HEK293 (cell line): ENCODE measurements around the gene KIAA1328.
"Not testable (repeated sequence)": the region's sequence is repeated elsewhere in the genome, so short reads cannot be mapped to it uniquely, and the experiment has no call there.

Source experiments
- CTCF ChIA-PET: fragments of 350-600 bp; formaldehyde crosslinking; extraction: SDS; loops from one replicate; lab custom pipeline; 2021; ENCODE audit warnings: antibody characterized with exemption; lab: Yijun Ruan, JAX
- POLR2A ChIA-PET: fragments of 300-600 bp; formaldehyde crosslinking; extraction: SDS; loops from one replicate; lab custom pipeline; 2020; ENCODE audit warnings: antibody characterized with exemption, inconsistent platforms; lab: Yijun Ruan, JAX
- H3K27ac ChIP-seq: fragments of 200-500 bp; sonication (Bioruptor generic); 2 replicates; pipeline ENCODE4 v1.5.1; 2014; ENCODE audit warnings: low read depth, low read length, control low read depth, inconsistent platforms; ENCODE audit errors: extremely low read depth
- H3K36me3 ChIP-seq, 2 experiments: fragments of 200-500 bp in 1 of 2; sonication (Bioruptor generic) in 1 of 2; 1 replicate in 1 of 2; 2 replicates in 1 of 2; pipeline ENCODE4 v1.5.1; 2014 to 2017; ENCODE audit warnings: inconsistent platforms in 2 of 2, low read length in 2 of 2; ENCODE audit not compliant: control insufficient read depth in 2 of 2, insufficient read depth in 1 of 2
- H3K4me1 ChIP-seq: fragments of 200-500 bp; sonication (Bioruptor generic); 2 replicates; pipeline ENCODE4 v1.5.1; 2014; ENCODE audit warnings: mild to moderate bottlenecking, low read length, inconsistent platforms; ENCODE audit not compliant: control insufficient read depth, insufficient read depth
- H3K4me3 ChIP-seq: 2 replicates; pipeline ENCODE4 v1.5.1; 2011; ENCODE audit warnings: low read depth, mild to moderate bottlenecking, control low read depth, low read length, moderate library complexity
- H3K9me3 ChIP-seq: fragments of 200-500 bp; sonication (Bioruptor generic); 2 replicates; pipeline ENCODE4 v1.5.1; 2014; ENCODE audit warnings: low read depth, low read length, inconsistent platforms; ENCODE audit not compliant: control insufficient read depth, insufficient read depth
- GLI4 ChIP-seq: fragments of 450-650 bp; formaldehyde crosslinking; IDR thresholded peaks from 2 replicates; pipeline ENCODE4 v1.5.1; 2016; ENCODE audit warnings: missing biosample characterization, missing genetic modification characterization
- KLF16 ChIP-seq: fragments of 450-650 bp; formaldehyde crosslinking; IDR thresholded peaks from 2 replicates; pipeline ENCODE4 v1.5.1; 2017; ENCODE audit warnings: missing biosample characterization, missing genetic modification characterization
- YY1 ChIP-seq: fragments of 450-650 bp; formaldehyde crosslinking; IDR thresholded peaks from 2 replicates; pipeline ENCODE4 v1.5.1; 2018; ENCODE audit warnings: missing biosample characterization, missing genetic modification characterization
- ZBTB7A ChIP-seq: fragments of 450-650 bp; formaldehyde crosslinking; IDR thresholded peaks from 2 replicates; pipeline ENCODE4 v1.5.1; 2016; ENCODE audit warnings: low read depth, missing biosample characterization, missing genetic modification characterization
- ZFHX2 ChIP-seq: fragments of 450-650 bp; formaldehyde crosslinking; conservative IDR thresholded peaks from 2 replicates; pipeline ENCODE4 v1.5.1; 2016; ENCODE audit warnings: missing biosample characterization, missing genetic modification characterization
- ZNF146 ChIP-seq: fragments of 450-650 bp; formaldehyde crosslinking; IDR thresholded peaks from 2 replicates; pipeline ENCODE4 v1.5.1; 2016; ENCODE audit warnings: missing biosample characterization, missing genetic modification characterization
- ZNF324 ChIP-seq: fragments of 450-650 bp; formaldehyde crosslinking; IDR thresholded peaks from 2 replicates; pipeline ENCODE4 v1.5.1; 2016; ENCODE audit warnings: missing biosample characterization, missing genetic modification characterization
- ZNF423 ChIP-seq: fragments of 450-650 bp; formaldehyde crosslinking; IDR thresholded peaks from 2 replicates; pipeline ENCODE4 v1.5.1; 2016; ENCODE audit warnings: missing biosample characterization, missing genetic modification characterization
- ZNF426 ChIP-seq: fragments of 450-650 bp; formaldehyde crosslinking; IDR thresholded peaks from 2 replicates; pipeline ENCODE4 v1.5.1; 2017; ENCODE audit warnings: missing biosample characterization, missing genetic modification characterization, mild to moderate bottlenecking, inconsistent platforms, moderate library complexity
- ZNF48 ChIP-seq: fragments of 450-650 bp; formaldehyde crosslinking; IDR thresholded peaks from 2 replicates; pipeline ENCODE4 v1.5.1; 2016; ENCODE audit warnings: missing biosample characterization, missing genetic modification characterization
- ZNF513 ChIP-seq: fragments of 450-650 bp; IDR thresholded peaks from 2 replicates; pipeline ENCODE4 v1.5.1; 2018; ENCODE audit warnings: missing biosample characterization, missing genetic modification characterization
- ZNF529 ChIP-seq: fragments of 450-650 bp; formaldehyde crosslinking; IDR thresholded peaks from 2 replicates; pipeline ENCODE4 v1.5.1; 2017; ENCODE audit warnings: missing genetic modification characterization, missing biosample characterization; ENCODE audit not compliant: insufficient replicate concordance
- ZNF555 ChIP-seq: fragments of 450-650 bp; formaldehyde crosslinking; conservative IDR thresholded peaks from 2 replicates; pipeline ENCODE4 v1.5.1; 2017; ENCODE audit warnings: missing biosample characterization, mild to moderate bottlenecking, missing genetic modification characterization, inconsistent platforms
- ZNF561 ChIP-seq: fragments of 450-650 bp; IDR thresholded peaks from 2 replicates; pipeline ENCODE4 v1.5.1; 2018; ENCODE audit warnings: missing biosample characterization, missing genetic modification characterization, borderline replicate concordance
- ZNF610 ChIP-seq: fragments of 450-650 bp; formaldehyde crosslinking; IDR thresholded peaks from 2 replicates; pipeline ENCODE4 v1.5.1; 2016; ENCODE audit warnings: missing biosample characterization, missing genetic modification characterization, borderline replicate concordance
- ZNF654 ChIP-seq: fragments of 450-650 bp; formaldehyde crosslinking; IDR thresholded peaks from 2 replicates; pipeline ENCODE4 v1.5.1; 2016; ENCODE audit warnings: low read depth, missing biosample characterization, missing genetic modification characterization
- ZNF677 ChIP-seq: fragments of 450-650 bp; IDR thresholded peaks from 2 replicates; pipeline ENCODE4 v1.5.0; 2018; ENCODE audit warnings: missing biosample characterization, mild to moderate bottlenecking, missing genetic modification characterization, moderate library complexity
- ZNF747 ChIP-seq: fragments of 450-650 bp; formaldehyde crosslinking; IDR thresholded peaks from 2 replicates; pipeline ENCODE4 v1.5.1; 2016; ENCODE audit warnings: missing biosample characterization, missing genetic modification characterization
- ZNF830 ChIP-seq: fragments of 450-650 bp; IDR thresholded peaks from 2 replicates; pipeline ENCODE4 v1.5.0; 2018; ENCODE audit warnings: missing biosample characterization, missing genetic modification characterization, low read depth, mild to moderate bottlenecking, moderate library complexity
- TF ChIP-seq, protein P1 (sequence below): fragments of 450-650 bp; formaldehyde crosslinking; IDR thresholded peaks from 2 replicates; pipeline ENCODE4 v1.5.1; 2016; ENCODE audit warnings: missing biosample characterization, missing genetic modification characterization
- TF ChIP-seq, protein P2 (sequence below): fragments of 450-650 bp; formaldehyde crosslinking; IDR thresholded peaks from 2 replicates; pipeline ENCODE4 v1.5.1; 2016; ENCODE audit warnings: missing biosample characterization, missing genetic modification characterization

Gene KIAA1328

GRCh38 chr18:36909282-36909681 is 80.4 kb downstream of the KIAA1328 start:
- H3K9me3 ChIP-seq, H3K4me1 ChIP-seq, POLR2A ChIA-PET, H3K27ac ChIP-seq, H3K36me3 ChIP-seq, H3K4me3 ChIP-seq, CTCF ChIA-PET: not testable (repeated sequence)
- TF ChIP-seq ZNF146 (tag by site-specific recombination), result peak; percentile 63; the same call in 1 of the 2 replicates

- H3K36me3 ChIP-seq, result no peaks in the 10 kb centered on the region
- no peak overlapping the region for H3K27ac ChIP-seq
- H3K4me1 ChIP-seq, result no peaks in the 10 kb centered on the region
- ChIA-PET POLR2A (no interaction called here), CTCF (no interaction called here)
- H3K9me3 ChIP-seq, result no peaks in the 10 kb centered on the region
- TF ChIP-seq ZNF654 (tag by site-specific recombination), result no peak
- no peak for TF ChIP-seq ZNF48
- no peak for TF ChIP-seq ZNF426 (tag by site-specific recombination)
- TF ChIP-seq ZNF555, result no peak
- TF ChIP-seq YY1 (tag by site-specific recombination), result no peak
- TF ChIP-seq ZNF529 (tag by site-specific recombination), result no peak
- TF ChIP-seq ZNF610 (tag by site-specific recombination), result no peak
- no peak for TF ChIP-seq ZNF324 (tag by site-specific recombination)
- no peak for TF ChIP-seq ZNF513 (tag by site-specific recombination)
- no peak overlapping the region for H3K4me3 ChIP-seq
Measured at GRCh38 chr18:36912887-36913286, 84.0 kb downstream of the KIAA1328 start.

DNA sequence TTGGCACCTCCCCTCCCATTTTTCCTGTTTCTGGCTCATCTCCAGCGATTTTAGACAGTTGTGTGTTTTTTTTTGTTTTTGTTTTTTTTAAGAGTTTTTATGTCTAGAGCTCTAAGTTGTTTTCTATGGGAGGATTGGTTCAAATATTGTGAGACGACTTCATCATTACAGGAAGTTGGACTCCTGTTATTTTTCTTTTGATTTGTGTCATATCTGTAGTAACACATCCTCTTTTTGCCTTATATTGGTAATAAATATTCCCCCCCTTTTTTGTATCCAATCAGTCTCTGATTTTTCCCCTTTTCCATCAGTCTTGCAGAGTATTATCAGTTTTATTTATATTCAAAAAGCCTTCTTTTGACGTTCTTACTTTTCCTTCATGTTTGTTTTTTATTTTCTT is 89.0 kb downstream of the KIAA1328 start:
- no peaks in the 10 kb centered on the region for H3K36me3 ChIP-seq
- POLR2A ChIA-PET, result no interaction called here
- TF ChIP-seq ZNF423 (no peak), ZNF747 (tag by site-specific recombination) (no peak), GLI4 (tag by site-specific recombination) (no peak), ZFHX2 (tag by site-specific recombination) (no peak), ZNF677 (tag by site-specific recombination) (no peak), ZNF830 (tag by site-specific recombination) (no peak), ZBTB7A (no peak), ZNF561 (no peak), KLF16 (tag by site-specific recombination) (no peak), ZNF610 (tag by site-specific recombination) (no peak)
- TF ChIP-seq, protein P1, sequence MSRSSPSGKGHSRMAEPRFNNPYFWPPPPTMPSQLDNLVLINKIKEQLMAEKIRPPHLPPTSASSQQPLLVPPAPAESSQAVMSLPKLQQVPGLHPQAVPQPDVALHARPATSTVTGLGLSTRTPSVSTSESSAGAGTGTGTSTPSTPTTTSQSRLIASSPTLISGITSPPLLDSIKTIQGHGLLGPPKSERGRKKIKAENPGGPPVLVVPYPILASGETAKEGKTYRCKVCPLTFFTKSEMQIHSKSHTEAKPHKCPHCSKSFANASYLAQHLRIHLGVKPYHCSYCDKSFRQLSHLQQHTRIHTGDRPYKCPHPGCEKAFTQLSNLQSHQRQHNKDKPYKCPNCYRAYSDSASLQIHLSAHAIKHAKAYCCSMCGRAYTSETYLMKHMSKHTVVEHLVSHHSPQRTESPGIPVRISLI (tag by site-specific recombination), result no peak
- TF ChIP-seq, protein P2, sequence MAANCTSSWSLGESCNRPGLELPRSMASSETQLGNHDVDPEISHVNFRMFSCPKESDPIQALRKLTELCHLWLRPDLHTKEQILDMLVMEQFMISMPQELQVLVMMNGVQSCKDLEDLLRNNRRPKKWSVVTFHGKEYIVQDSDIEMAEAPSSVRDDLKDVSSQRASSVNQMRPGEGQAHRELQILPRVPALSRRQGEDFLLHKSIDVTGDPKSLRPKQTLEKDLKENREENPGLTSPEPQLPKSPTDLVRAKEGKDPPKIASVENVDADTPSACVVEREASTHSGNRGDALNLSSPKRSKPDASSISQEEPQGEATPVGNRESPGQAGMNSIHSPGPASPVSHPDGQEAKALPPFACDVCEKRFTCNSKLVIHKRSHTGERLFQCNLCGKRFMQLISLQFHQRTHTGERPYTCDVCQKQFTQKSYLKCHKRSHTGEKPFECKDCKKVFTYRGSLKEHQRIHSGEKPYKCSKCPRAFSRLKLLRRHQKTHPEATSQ (tag by site-specific recombination), result no peak
- TF ChIP-seq, all 188 proteins: peak for 0
- Histone ChIP-seq H3K27ac (no peak overlapping the region), H3K4me3 (no peak overlapping the region), H3K9me3 (no peaks in the 10 kb centered on the region), H3K4me1 (no peaks in the 10 kb centered on the region)
- CTCF ChIA-PET, result interaction anchor here (1.2 kb wide), 2 partner anchors 13 to 25 kb away, joined by 3 to 4 read pairs; no protein-coding TSS in a partner anchor
